Measurements from ENCODE around the gene MLYCD.

Gene MLYCD

GRCh38 chr16:83957296-83957855 lies 58.5 kb downstream of the MLYCD start:
- no peak for DNase-seq

GRCh38 chr16:83958137-83958845 lies 59.4 kb downstream of the MLYCD start:
- DNase-seq: no peak

- no peak for DNase-seq
Measured at GRCh38 chr16:83958846-83959565, 60.1 kb downstream of the MLYCD start.

DNA sequence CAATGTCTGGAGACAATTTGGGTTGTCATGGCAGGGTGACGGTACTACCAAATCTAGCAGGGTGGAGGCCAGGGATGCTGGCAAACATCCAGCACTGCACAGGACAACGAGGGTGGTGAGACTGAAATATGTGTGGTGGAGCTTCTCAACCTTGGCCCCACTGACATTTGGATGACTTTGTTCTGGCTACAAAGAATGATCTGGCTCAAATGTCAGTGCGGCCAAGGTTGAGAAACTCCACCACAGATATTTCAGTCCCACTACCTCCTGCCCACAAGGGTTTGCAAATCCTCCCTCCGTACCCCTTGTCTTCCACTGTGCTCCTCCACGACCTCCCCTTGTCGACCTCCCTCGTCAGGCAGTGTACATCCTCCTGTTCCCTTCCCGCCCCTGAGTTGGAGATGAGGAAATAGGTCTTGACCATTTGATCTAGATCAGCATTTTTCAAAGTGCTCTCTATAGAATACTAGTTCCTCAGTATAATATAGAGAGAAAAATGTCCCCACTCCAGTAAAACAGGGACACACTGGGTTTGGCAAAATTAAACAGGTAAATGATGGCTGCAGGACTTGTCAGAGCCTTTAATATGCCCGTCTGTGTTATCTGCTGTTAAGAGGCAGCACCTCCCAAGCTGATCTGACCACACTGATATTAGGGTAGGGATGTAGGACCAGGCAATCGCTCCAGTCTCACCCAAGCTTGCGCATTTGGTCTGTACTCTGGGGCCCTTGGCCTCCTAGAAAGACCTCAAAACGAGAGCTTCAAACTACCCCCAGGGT lies 60.9 kb downstream of the MLYCD start:
- DNase-seq: no peak

DNA sequence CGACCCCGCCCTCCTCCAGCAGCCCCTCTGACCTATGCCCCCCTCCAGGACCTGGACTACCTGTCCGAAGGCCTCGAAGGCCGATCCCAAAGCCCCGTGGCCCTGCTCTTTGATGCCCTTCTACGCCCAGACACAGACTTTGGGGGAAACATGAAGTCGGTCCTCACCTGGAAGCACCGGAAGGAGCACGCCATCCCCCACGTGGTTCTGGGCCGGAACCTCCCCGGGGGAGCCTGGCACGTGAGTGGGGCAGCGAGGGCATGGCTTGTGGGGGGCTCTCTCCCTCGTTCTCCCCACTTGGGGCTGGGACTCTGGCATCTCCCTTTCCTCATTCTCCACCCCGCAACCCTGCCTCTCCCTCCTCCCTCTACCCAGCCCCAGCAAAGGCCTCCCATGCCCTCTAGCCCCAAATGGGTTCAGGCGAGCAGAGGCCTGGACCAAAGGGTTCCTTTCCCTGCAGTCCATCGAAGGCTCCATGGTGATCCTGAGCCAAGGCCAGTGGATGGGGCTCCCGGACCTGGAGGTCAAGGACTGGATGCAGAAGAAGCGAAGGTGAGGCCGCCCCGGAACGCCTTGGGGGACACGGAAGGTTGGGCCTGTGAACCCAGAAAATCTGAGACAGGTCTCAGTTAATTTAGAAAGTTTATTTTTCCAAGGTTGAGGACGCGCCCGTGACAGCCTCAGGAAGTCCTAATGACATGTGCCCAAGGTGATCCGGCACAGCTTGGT lies 61.8 kb downstream of the MLYCD start:
- no peak for DNase-seq

- DNase-seq: no peak
Measured at GRCh38 chr16:83961591-83961990, 62.7 kb downstream of the MLYCD start.

- no peak for DNase-seq
Measured at GRCh38 chr16:83963277-83964119, 64.6 kb downstream of the MLYCD start.

GRCh38 chr16:83964684-83965443 lies 65.9 kb downstream of the MLYCD start:
- no peak for DNase-seq

GRCh38 chr16:83965444-83966152 lies 66.7 kb downstream of the MLYCD start:
- no peak for DNase-seq

DNA sequence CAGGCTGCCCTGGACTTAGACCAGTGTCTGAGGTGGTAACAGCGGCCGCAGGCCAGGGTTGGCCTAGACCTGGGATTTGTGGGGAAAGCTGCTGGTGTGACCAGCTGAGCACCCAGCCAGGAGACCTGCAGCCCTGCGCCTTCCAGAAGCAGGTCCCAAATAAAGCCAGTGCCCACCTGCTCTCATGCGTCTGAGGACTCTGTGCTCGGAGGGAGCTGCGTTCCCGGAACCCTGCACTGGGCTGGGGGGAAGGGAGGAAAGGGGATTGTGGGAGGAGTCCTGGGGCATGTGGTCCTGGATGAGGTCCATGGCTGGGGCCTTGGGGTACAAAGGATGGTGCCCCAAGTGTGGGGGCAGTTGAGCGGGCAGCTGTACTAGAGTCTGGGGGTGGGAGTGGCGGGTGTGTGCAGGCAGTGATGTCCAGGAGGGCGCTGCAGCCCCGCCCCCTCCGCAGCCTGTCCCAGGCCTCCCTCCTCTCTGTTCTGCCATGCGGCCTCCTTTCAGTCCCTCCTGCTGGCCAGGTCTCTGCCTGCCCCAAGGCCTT lies 67.3 kb downstream of the MLYCD start:
- no peak for DNase-seq

GRCh38 chr16:83967091-83967490 lies 68.2 kb downstream of the MLYCD start:
- DNase-seq: no peak

DNA sequence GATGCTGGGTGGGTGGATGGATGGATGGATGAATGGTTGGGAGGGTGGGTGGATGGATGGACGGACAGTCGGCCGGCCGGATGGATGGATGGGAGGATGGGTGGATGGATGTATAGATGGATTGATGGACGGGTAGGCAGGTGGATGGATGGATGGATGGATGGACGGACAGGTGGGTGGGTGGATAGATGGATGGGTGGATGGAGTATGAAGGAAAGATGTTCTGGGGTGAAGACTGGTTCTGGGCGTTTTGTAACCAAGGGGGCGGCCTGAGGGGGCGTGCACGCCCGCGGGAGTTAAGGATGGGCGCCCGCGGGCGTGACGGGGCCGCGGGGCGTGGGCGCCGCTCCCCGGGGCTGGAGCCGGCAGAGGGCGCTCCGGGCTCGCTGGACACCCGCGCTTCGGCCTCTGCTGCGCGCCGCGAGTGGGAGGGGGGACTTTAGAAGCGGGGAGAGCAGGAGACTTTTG lies 69.0 kb downstream of the MLYCD start, which contains the start of gene NECAB2:
Gene NECAB2 (plus strand): TSS at position 407 of the 468 bp plus-strand sequence. CDS start 405 bp downstream, outside the sequence.
- DNase-seq: no peak

GRCh38 chr16:83968306-83968851 lies 69.5 kb downstream of the MLYCD start:
- no peak for DNase-seq

- no peak for DNase-seq
Measured at GRCh38 chr16:83968891-83969649, 70.2 kb downstream of the MLYCD start.

GRCh38 chr16:83969771-83970429 lies 71.0 kb downstream of the MLYCD start:
- no peak for DNase-seq

DNA sequence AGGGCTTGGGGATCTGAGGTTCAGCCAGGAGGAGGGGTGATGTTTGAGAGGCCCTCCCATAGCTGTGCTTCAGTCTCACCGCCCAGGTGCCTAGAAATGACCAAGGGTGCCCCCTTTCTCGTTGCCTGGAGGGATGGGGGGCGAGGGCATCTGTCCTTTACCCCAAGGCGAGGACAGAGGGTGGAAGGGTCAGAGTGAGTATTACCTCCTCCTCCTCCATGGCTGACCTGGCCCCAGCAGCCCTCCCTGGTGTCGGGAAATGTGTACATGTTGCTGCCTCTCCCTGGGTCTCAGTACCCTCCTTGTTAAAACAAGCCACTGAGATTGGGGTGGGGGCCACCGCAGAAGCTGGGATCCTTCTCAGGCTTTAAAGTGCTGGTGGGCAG lies 71.5 kb downstream of the MLYCD start:
- no peak for DNase-seq

DNA sequence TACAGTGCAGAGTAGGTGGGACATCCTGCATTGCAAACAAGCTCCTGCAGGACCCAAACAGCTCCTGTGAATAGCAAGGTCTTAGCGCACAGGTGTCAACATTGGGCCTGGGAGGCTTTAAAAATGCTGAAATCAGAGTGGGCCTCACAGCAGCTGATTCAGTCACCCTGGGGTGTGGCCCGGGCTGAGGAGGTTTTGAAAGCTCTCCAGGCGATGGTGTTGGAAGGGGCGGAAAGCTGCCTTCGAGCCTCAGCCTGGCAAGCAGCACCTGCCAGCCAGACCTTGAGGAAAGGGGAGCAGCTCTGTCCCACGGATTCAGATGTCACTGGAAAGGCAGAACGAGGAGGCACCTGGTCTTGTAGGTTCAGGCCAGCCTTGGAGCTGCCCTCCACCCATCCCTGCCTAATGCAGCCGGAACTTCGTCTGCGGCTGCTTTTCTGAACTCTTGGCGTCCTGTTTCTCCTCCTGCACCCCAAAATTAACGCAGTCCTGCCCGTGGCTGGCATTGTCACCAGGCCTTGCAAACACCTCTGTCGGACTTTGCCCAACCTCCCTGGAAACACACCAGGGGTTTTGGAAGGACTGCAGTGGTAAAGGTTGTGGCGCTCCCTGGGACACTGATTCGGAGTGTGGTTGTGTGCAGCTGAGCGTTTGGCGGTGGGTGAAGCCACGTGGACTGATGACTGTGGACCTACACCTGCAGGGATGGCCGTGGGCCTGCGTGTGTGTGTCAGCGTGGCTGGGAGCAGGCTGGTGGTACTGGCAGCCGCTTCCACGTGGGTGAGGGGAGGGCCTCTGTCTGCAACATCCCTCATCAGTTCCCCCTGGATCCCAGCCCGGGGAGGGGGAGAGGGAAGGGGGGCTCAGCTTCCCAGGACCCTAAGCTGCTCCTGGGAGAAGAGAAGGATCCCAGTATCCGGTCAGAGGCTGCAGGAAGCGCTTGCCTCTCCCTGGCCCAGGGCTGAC lies 72.5 kb downstream of the MLYCD start:
- no peak for DNase-seq

Measured in T-helper 1 cell (primary cell).